Dendritic cell treated with granulocyte-macrophage colony-stimulating factor and Interleukin-4, amounts not matched to agents 40 ng/mL and 50 ng/mL, for 4 days (primary cell): ENCODE data around the gene TMEM191C.
A peak's percentile ranks its signal among the peaks of the same experiment; 100 is the strongest.

ENCODE experiments used
- H3K27ac Mint-ChIP-seq: one replicate; pipeline ENCODE4 v1.8.0; 2022; ENCODE audit warnings: mild to moderate bottlenecking, mixed read lengths
- H3K27me3 Mint-ChIP-seq: one replicate; pipeline ENCODE4 v1.8.0; 2022; ENCODE audit warnings: mild to moderate bottlenecking, mixed read lengths
- H3K36me3 Mint-ChIP-seq: one replicate; pipeline ENCODE4 v1.8.0; 2022; ENCODE audit warnings: low read depth, mixed read lengths
- H3K4me1 Mint-ChIP-seq: one replicate; pipeline ENCODE4 v1.8.0; 2022; ENCODE audit warnings: low read depth, mixed read lengths
- H3K4me3 Mint-ChIP-seq: one replicate; pipeline ENCODE4 v1.8.0; 2022; ENCODE audit warnings: mild to moderate bottlenecking, moderate library complexity, mixed read lengths
- H3K9me3 Mint-ChIP-seq: one replicate; pipeline ENCODE4 v1.8.0; 2022; ENCODE audit warnings: mixed read lengths
- intact Hi-C: fragments of 100-400 bp; cut with micrococcal nuclease; formaldehyde crosslinking; loops from one replicate; pipeline ENCODE4 v1.15.0; 2022

The TMEM191C gene

GRCh38 chr22:21443057-21443734, 24.0 kb upstream of the TMEM191C start:
- peaks cover 56% of the 10 kb centered on the region for H3K36me3 Mint-ChIP-seq
- H3K27me3 Mint-ChIP-seq, result no peaks in the 10 kb centered on the region
- no peaks in the 10 kb centered on the region for H3K4me1 Mint-ChIP-seq
- no peak overlapping the region for H3K27ac Mint-ChIP-seq
- no peak overlapping the region for H3K4me3 Mint-ChIP-seq
- intact Hi-C loops, result no loop called here
- H3K9me3 Mint-ChIP-seq, result no peaks in the 10 kb centered on the region

GRCh38 chr22:21443735-21444421, 23.3 kb upstream of the TMEM191C start:
- Mint-ChIP-seq H3K4me3 (no peak overlapping the region), H3K4me1 (no peaks in the 10 kb centered on the region), H3K9me3 (no peaks in the 10 kb centered on the region), H3K36me3 (peaks cover 63% of the 10 kb centered on the region), H3K27ac (no peak overlapping the region), H3K27me3 (no peaks in the 10 kb centered on the region)
- intact Hi-C loops, result no loop called here

- Mint-ChIP-seq H3K9me3 (no peaks in the 10 kb centered on the region), H3K4me3 (no peak overlapping the region), H3K36me3 (peaks cover 70% of the 10 kb centered on the region), H3K27me3 (no peaks in the 10 kb centered on the region), H3K4me1 (no peaks in the 10 kb centered on the region), H3K27ac (no peak overlapping the region)
- intact Hi-C loops, result no loop called here
Measured at GRCh38 chr22:21444701-21445436, 22.3 kb upstream of the TMEM191C start.

GRCh38 chr22:21445437-21446127, 21.6 kb upstream of the TMEM191C start:
- no peak overlapping the region for H3K4me3 Mint-ChIP-seq
- H3K9me3 Mint-ChIP-seq, result no peaks in the 10 kb centered on the region
- no peak overlapping the region for H3K27ac Mint-ChIP-seq
- H3K27me3 Mint-ChIP-seq, result no peaks in the 10 kb centered on the region
- intact Hi-C loops, result no loop called here
- no peaks in the 10 kb centered on the region for H3K4me1 Mint-ChIP-seq
- peaks cover 76% of the 10 kb centered on the region for H3K36me3 Mint-ChIP-seq

GRCh38 chr22:21446128-21446826, 20.9 kb upstream of the TMEM191C start:
- H3K4me3 Mint-ChIP-seq, result no peak overlapping the region
- H3K36me3 Mint-ChIP-seq, result peaks cover 76% of the 10 kb centered on the region
- H3K27me3 Mint-ChIP-seq, result no peaks in the 10 kb centered on the region
- H3K27ac Mint-ChIP-seq, result no peak overlapping the region
- no peaks in the 10 kb centered on the region for H3K4me1 Mint-ChIP-seq
- no peaks in the 10 kb centered on the region for H3K9me3 Mint-ChIP-seq
- intact Hi-C loops, result no loop called here

GRCh38 chr22:21446827-21447690, 20.1 kb upstream of the TMEM191C start:
- H3K4me1 Mint-ChIP-seq, result no peaks in the 10 kb centered on the region
- H3K9me3 Mint-ChIP-seq, result no peaks in the 10 kb centered on the region
- no peaks in the 10 kb centered on the region for H3K27me3 Mint-ChIP-seq
- H3K27ac Mint-ChIP-seq, result no peak overlapping the region
- peaks cover 76% of the 10 kb centered on the region for H3K36me3 Mint-ChIP-seq
- intact Hi-C loops, result no loop called here
- no peak overlapping the region for H3K4me3 Mint-ChIP-seq

- intact Hi-C loops, result no loop called here
- H3K27ac Mint-ChIP-seq, result no peak overlapping the region
- peaks cover 74% of the 10 kb centered on the region for H3K36me3 Mint-ChIP-seq
- H3K27me3 Mint-ChIP-seq, result no peaks in the 10 kb centered on the region
- no peak overlapping the region for H3K4me3 Mint-ChIP-seq
- H3K4me1 Mint-ChIP-seq, result no peaks in the 10 kb centered on the region
- no peaks in the 10 kb centered on the region for H3K9me3 Mint-ChIP-seq
Measured at GRCh38 chr22:21447694-21448402, 19.3 kb upstream of the TMEM191C start.

- Mint-ChIP-seq H3K9me3 (no peaks in the 10 kb centered on the region), H3K36me3 (peaks cover 64% of the 10 kb centered on the region), H3K27ac (peak overlapping the region; percentile 42), H3K27me3 (no peaks in the 10 kb centered on the region), H3K4me1 (no peaks in the 10 kb centered on the region), H3K4me3 (no peak overlapping the region)
- intact Hi-C loops, result no loop called here
Measured at GRCh38 chr22:21448627-21449416, 18.4 kb upstream of the TMEM191C start.

- Mint-ChIP-seq H3K27ac (no peak overlapping the region), H3K9me3 (no peaks in the 10 kb centered on the region), H3K4me3 (no peak overlapping the region), H3K4me1 (no peaks in the 10 kb centered on the region), H3K27me3 (no peaks in the 10 kb centered on the region), H3K36me3 (peaks cover 55% of the 10 kb centered on the region)
- intact Hi-C loops, result no loop called here
Measured at GRCh38 chr22:21449531-21450319, 17.5 kb upstream of the TMEM191C start.

- Mint-ChIP-seq H3K4me1 (no peaks in the 10 kb centered on the region), H3K9me3 (no peaks in the 10 kb centered on the region), H3K36me3 (peaks cover 48% of the 10 kb centered on the region), H3K27me3 (no peaks in the 10 kb centered on the region), H3K27ac (no peak overlapping the region), H3K4me3 (no peak overlapping the region)
- intact Hi-C loops, result no loop called here
Measured at GRCh38 chr22:21450320-21450831, 16.8 kb upstream of the TMEM191C start.

- intact Hi-C loops, result no loop called here
- no peak overlapping the region for H3K27ac Mint-ChIP-seq
- no peak overlapping the region for H3K4me3 Mint-ChIP-seq
- no peaks in the 10 kb centered on the region for H3K27me3 Mint-ChIP-seq
- H3K9me3 Mint-ChIP-seq, result no peaks in the 10 kb centered on the region
- H3K36me3 Mint-ChIP-seq, result peaks cover 43% of the 10 kb centered on the region
- no peaks in the 10 kb centered on the region for H3K4me1 Mint-ChIP-seq
Measured at GRCh38 chr22:21450858-21451353, 16.3 kb upstream of the TMEM191C start.
